Germinal center (tissue), 1 donor: ENCODE results near the gene UNC119B.
A peak's percentile ranks its signal among the peaks of the same experiment; 100 is the strongest.

Experiments used
- DNase-seq: peaks from one replicate; pipeline ENCODE4 v3.0.0; 2012; ENCODE audit warnings: mixed read lengths, low spot score

UNC119B gene

GRCh38 chr12:120688527-120689071 is 21.7 kb upstream of the UNC119B start:
- no peak for DNase-seq

- no peak for DNase-seq
Observed at GRCh38 chr12:120689397-120690082, 20.7 kb upstream of the UNC119B start.

- DNase-seq = no peak
Observed at GRCh38 chr12:120690083-120690450, 20.2 kb upstream of the UNC119B start.

- no peak for DNase-seq
Observed at GRCh38 chr12:120690978-120691377, 19.3 kb upstream of the UNC119B start.

- DNase-seq = no peak
Observed at GRCh38 chr12:120692524-120693033, 17.7 kb upstream of the UNC119B start.

GRCh38 chr12:120693848-120694247 is 16.4 kb upstream of the UNC119B start:
- DNase-seq = no peak

GRCh38 chr12:120696626-120697025 is 13.6 kb upstream of the UNC119B start:
- no peak for DNase-seq

- DNase-seq = no peak
Observed at GRCh38 chr12:120697344-120697743, 12.9 kb upstream of the UNC119B start.

- DNase-seq = no peak
Observed at GRCh38 chr12:120698665-120699064, 11.6 kb upstream of the UNC119B start.

GRCh38 chr12:120699553-120699952 is 10.7 kb upstream of the UNC119B start:
- DNase-seq = no peak

- no peak for DNase-seq
Observed at GRCh38 chr12:120700886-120701285, 9.4 kb upstream of the UNC119B start.

GRCh38 chr12:120702637-120703036 is 7.6 kb upstream of the UNC119B start:
- no peak for DNase-seq

GRCh38 chr12:120703311-120703942 is 6.8 kb upstream of the UNC119B start:
- DNase-seq = no peak

GRCh38 chr12:120705618-120706017 is 4.6 kb upstream of the UNC119B start:
- DNase-seq = no peak

- no peak for DNase-seq
Observed at GRCh38 chr12:120706029-120706428, 4.2 kb upstream of the UNC119B start.

- DNase-seq = no peak
Observed at GRCh38 chr12:120708651-120709050, 1.6 kb upstream of the UNC119B start.

- peak; percentile 35 for DNase-seq
Observed at GRCh38 chr12:120710805-120711296, 593 bp downstream of the UNC119B start.

- DNase-seq = no peak
Observed at GRCh38 chr12:120711411-120711810, 1.2 kb downstream of the UNC119B start.

- no peak for DNase-seq
Observed at GRCh38 chr12:120712610-120713009, 2.4 kb downstream of the UNC119B start.

- peak; percentile 78 for DNase-seq
Observed at GRCh38 chr12:120713861-120714482, 3.7 kb downstream of the UNC119B start.

- DNase-seq = no peak
Observed at GRCh38 chr12:120718055-120718454, 7.8 kb downstream of the UNC119B start.

- DNase-seq = no peak
Observed at GRCh38 chr12:120719072-120719471, 8.8 kb downstream of the UNC119B start.
